ENCODE results near the gene CNIH3.

Gene CNIH3

GRCh38 chr1:224666078-224666477, 50.0 kb downstream of the CNIH3 start:
- Mint-ChIP-seq H3K27ac (no peak overlapping the region), H3K27me3 (ENCODE audit: low read depth) (peaks cover 5% of the 10 kb centered on the region), H3K4me3 (no peak overlapping the region), H3K9me3 (no peaks in the 10 kb centered on the region), H3K36me3 (ENCODE audit: low read depth) (no peaks in the 10 kb centered on the region), H3K4me1 (no peaks in the 10 kb centered on the region)
- no peak for TF ChIP-seq CTCF (IDR thresholded peaks at IDR 0.05; ENCODE audit: unreplicated experiment in 3 of 3)

- Mint-ChIP-seq H3K4me1 (no peaks in the 10 kb centered on the region), H3K36me3 (ENCODE audit: low read depth) (no peaks in the 10 kb centered on the region), H3K27me3 (ENCODE audit: low read depth) (peaks cover 5% of the 10 kb centered on the region), H3K4me3 (no peak overlapping the region), H3K9me3 (no peaks in the 10 kb centered on the region), H3K27ac (no peak overlapping the region)
- TF ChIP-seq CTCF (IDR thresholded peaks at IDR 0.05; ENCODE audit: unreplicated experiment in 3 of 3), result no peak
These were observed 50.8 kb downstream of the CNIH3 start for GRCh38 chr1:224666913-224667312.

GRCh38 chr1:224668984-224669383, 52.9 kb downstream of the CNIH3 start:
- Mint-ChIP-seq H3K4me1 (peaks cover 15% of the 10 kb centered on the region), H3K36me3 (ENCODE audit: low read depth) (no peaks in the 10 kb centered on the region), H3K27ac (no peak overlapping the region), H3K9me3 (no peaks in the 10 kb centered on the region), H3K4me3 (no peak overlapping the region), H3K27me3 (ENCODE audit: low read depth) (peaks cover 5% of the 10 kb centered on the region)
- no peak for TF ChIP-seq CTCF (IDR thresholded peaks at IDR 0.05; ENCODE audit: unreplicated experiment in 3 of 3)

GRCh38 chr1:224669403-224669802, 53.3 kb downstream of the CNIH3 start:
- Mint-ChIP-seq H3K4me3 (no peak overlapping the region), H3K27ac (no peak overlapping the region), H3K4me1 (peaks cover 19% of the 10 kb centered on the region), H3K27me3 (ENCODE audit: low read depth) (peaks cover 5% of the 10 kb centered on the region), H3K36me3 (ENCODE audit: low read depth) (no peaks in the 10 kb centered on the region), H3K9me3 (no peaks in the 10 kb centered on the region)
- TF ChIP-seq CTCF (IDR thresholded peaks at IDR 0.05; ENCODE audit: unreplicated experiment in 3 of 3), result no peak

GRCh38 chr1:224670506-224670905, 54.4 kb downstream of the CNIH3 start:
- H3K9me3 Mint-ChIP-seq, result no peaks in the 10 kb centered on the region
- H3K27ac Mint-ChIP-seq, result no peak overlapping the region
- no peak for TF ChIP-seq CTCF (IDR thresholded peaks at IDR 0.05; ENCODE audit: unreplicated experiment in 3 of 3)
- peaks cover 30% of the 10 kb centered on the region for H3K4me1 Mint-ChIP-seq
- no peak overlapping the region for H3K4me3 Mint-ChIP-seq
- peaks cover 5% of the 10 kb centered on the region for H3K27me3 Mint-ChIP-seq (ENCODE audit: low read depth)
- H3K36me3 Mint-ChIP-seq (ENCODE audit: low read depth), result no peaks in the 10 kb centered on the region

GRCh38 chr1:224671076-224671475, 55.0 kb downstream of the CNIH3 start:
- Mint-ChIP-seq H3K27me3 (ENCODE audit: low read depth) (peaks cover 5% of the 10 kb centered on the region), H3K9me3 (no peaks in the 10 kb centered on the region), H3K27ac (no peak overlapping the region), H3K4me1 (peaks cover 33% of the 10 kb centered on the region), H3K36me3 (ENCODE audit: low read depth) (no peaks in the 10 kb centered on the region), H3K4me3 (no peak overlapping the region)
- no peak for TF ChIP-seq CTCF (IDR thresholded peaks at IDR 0.05; ENCODE audit: unreplicated experiment in 3 of 3)

Measured in nephron (organoid).